Karpas-422 (cell line): ENCODE data around the gene AK1. TPM values are rescaled to one million over a fixed set of nuclear protein-coding genes. Genes with fewer than 3 reads are reported as not detected.
"Not testable (repeated sequence)": the region's sequence is repeated elsewhere in the genome, so short reads cannot be mapped to it uniquely, and the experiment has no call there.

ENCODE experiments used
- DNase-seq: peaks from one replicate; pipeline ENCODE4 v3.0.0-alpha.2; 2015
- H2AFZ ChIP-seq: fragments of 200-600 bp; sonication (generic); 2 replicates; pipeline ENCODE4 v1.6.1; 2014; ENCODE audit warnings: antibody characterized with exemption, low read length, mixed read lengths
- H3K27ac ChIP-seq: fragments of 200-600 bp; sonication (generic); 2 replicates; pipeline ENCODE4 v1.5.1; 2014; ENCODE audit warnings: mild to moderate bottlenecking, low read length, moderate library complexity
- H3K27me3 ChIP-seq: fragments of 200-600 bp; sonication (generic); 2 replicates; pipeline ENCODE4 v1.6.1; 2014; ENCODE audit warnings: low read length, mixed read lengths
- H3K36me3 ChIP-seq: fragments of 200-600 bp; sonication (generic); 2 replicates; pipeline ENCODE4 v1.6.1; 2014; ENCODE audit warnings: low read length, mixed read lengths; ENCODE audit not compliant: insufficient read depth
- H3K4me1 ChIP-seq: fragments of 200-600 bp; sonication (generic); 2 replicates; pipeline ENCODE4 v1.6.1; 2014; ENCODE audit warnings: mild to moderate bottlenecking, low read length, mixed read lengths
- H3K4me2 ChIP-seq: fragments of 200-600 bp; sonication (generic); 2 replicates; pipeline ENCODE4 v1.6.1; 2014; ENCODE audit warnings: low read length, low read depth, mild to moderate bottlenecking; ENCODE audit not compliant: poor library complexity, severe bottlenecking
- H3K4me3 ChIP-seq: fragments of 200-600 bp; sonication (generic); 2 replicates; pipeline ENCODE4 v1.5.1; 2014; ENCODE audit warnings: mild to moderate bottlenecking, antibody characterized with exemption, low read length, mixed read lengths
- H3K79me2 ChIP-seq: fragments of 200-600 bp; sonication (generic); 2 replicates; pipeline ENCODE4 v1.6.1; 2014; ENCODE audit warnings: mild to moderate bottlenecking, low read length, mixed read lengths
- H3K9ac ChIP-seq: fragments of 200-600 bp; sonication (generic); 2 replicates; pipeline ENCODE4 v1.6.0; 2014; ENCODE audit warnings: low read length
- H3K9me2 ChIP-seq: fragments of 200-600 bp; sonication (generic), shearing (Covaris generic); replicated peaks from 2 replicates; pipeline ENCODE4 v1.6.0; 2014; ENCODE audit warnings: mild to moderate bottlenecking, low read length, moderate library complexity; ENCODE audit not compliant: insufficient read depth
- H3K9me3 ChIP-seq: fragments of 300-700, 200-600 bp; sonication (generic); 2 replicates; pipeline ENCODE4 v1.6.1; 2014; ENCODE audit warnings: low read length, mixed read lengths
- H4K20me1 ChIP-seq: fragments of 200-600 bp; sonication (generic); 2 replicates; pipeline ENCODE4 v1.6.1; 2014; ENCODE audit warnings: mild to moderate bottlenecking, antibody characterized with exemption, low read length, low read depth; ENCODE audit not compliant: insufficient read depth
- total RNA-seq: library from RNA; depleted of rRNA; stranded (reverse); fragments of >200 nt; shearing (Covaris generic); gene quantifications from 2 replicates; pipeline ENCODE4 v1.2.3, GENCODE V29; 2014; ENCODE audit warnings: low replicate concordance

The AK1 gene
- total RNA-seq, 1 experiment from 2014 or later = 1.0 TPM

DNA sequence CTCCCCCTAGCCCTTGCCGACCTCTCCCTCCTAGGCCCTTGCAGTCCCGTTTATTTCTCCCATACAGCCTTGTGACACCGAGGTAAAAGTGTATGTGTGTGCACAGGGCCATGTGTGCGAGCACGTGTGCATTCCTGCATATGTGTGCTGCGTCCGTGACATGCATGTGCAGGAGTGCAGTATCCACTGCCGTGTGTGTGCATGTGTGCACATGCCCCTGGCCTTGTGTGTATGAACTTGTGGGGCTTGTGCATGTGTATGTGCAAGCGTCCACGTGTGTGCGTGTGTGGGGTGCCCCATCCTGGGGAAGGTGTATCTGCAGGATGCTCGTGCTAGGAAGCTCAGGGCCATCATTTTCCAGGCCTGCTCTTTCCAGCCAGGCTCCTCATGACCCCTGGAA, 6.6 kb downstream of the AK1 start:
- H3K9me3 ChIP-seq = no peaks in the 10 kb centered on the region
- H3K79me2 ChIP-seq = no peaks in the 10 kb centered on the region
- H4K20me1 ChIP-seq = no peaks in the 10 kb centered on the region
- no peaks in the 10 kb centered on the region for H3K36me3 ChIP-seq
- no peak overlapping the region for H3K27ac ChIP-seq
- H3K9ac ChIP-seq = no peak overlapping the region
- no peaks in the 10 kb centered on the region for H3K4me1 ChIP-seq
- DNase-seq = no peak
- no peak overlapping the region for H2AFZ ChIP-seq
- no peaks in the 10 kb centered on the region for H3K27me3 ChIP-seq
- H3K4me2 ChIP-seq = no peak overlapping the region
- no peaks in the 10 kb centered on the region for H3K9me2 ChIP-seq
- H3K4me3 ChIP-seq = no peak overlapping the region

DNA sequence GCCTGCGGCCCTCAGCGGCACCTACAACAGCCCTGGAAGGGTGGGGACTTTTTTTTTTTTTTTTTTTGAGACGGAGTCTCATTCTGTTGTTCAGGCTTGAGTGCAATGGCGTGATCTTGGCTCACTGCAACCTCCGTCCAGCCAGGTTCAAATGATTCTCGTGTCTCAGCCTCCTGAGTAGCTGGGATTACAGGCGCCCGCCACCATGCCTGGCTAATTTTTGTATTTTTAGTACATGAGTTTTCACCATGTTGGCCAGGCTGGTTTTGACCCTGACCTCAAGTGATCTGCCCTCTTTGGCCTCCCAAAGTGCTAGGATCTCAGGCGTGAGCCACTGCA, 7.4 kb downstream of the AK1 start:
- not testable (repeated sequence) for H3K36me3 ChIP-seq, H4K20me1 ChIP-seq, H3K9ac ChIP-seq, H2AFZ ChIP-seq, H3K27ac ChIP-seq, H3K4me1 ChIP-seq, DNase-seq, H3K9me2 ChIP-seq, H3K27me3 ChIP-seq, H3K79me2 ChIP-seq, H3K9me3 ChIP-seq, H3K4me3 ChIP-seq, H3K4me2 ChIP-seq

DNA sequence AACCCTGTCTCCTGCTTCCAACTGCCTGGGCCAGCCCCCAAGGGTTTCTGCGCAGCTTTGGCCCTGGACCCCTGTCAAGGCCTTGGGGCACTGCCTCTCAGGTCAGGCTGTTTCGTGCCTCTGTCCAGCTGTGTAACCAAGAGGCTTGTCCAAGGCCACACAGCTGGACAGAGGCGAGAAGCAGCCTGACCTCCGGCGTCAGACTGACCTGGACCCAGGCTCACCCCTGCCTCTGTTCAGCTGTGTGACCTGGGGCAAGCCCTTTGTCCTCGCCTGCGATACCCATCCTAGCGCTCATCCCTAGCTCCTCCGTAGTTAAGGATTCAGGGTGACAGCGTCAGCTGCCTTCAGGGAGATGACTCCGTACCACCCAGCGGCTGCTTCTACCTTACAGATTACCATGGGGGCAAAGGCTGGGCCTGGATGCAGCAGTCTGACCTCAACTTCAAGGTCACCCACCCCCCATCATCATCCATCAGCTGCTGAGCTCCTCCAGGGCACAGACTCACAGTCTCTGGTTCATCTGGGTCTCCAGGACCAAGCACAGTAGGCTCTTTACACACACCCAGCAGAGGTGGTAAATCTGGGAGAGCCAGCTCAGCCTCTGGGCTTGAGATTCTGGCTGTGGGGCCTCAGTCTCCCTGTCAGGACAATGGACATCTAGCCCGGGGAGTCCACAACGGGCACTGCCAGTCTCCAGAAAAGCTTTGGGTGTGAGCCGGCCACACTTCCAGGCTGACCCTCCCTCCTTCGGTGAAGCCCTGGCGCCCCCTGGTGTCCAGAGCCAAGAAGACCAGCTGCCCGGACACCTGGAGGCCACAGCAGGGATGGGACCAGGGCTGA, 7.9 kb downstream of the AK1 start:
- Histone ChIP-seq H2AFZ (no peak overlapping the region), H3K79me2 (no peaks in the 10 kb centered on the region), H3K27me3 (no peaks in the 10 kb centered on the region), H3K9ac (no peak overlapping the region), H4K20me1 (no peaks in the 10 kb centered on the region), H3K9me2 (no peaks in the 10 kb centered on the region), H3K9me3 (no peaks in the 10 kb centered on the region), H3K4me2 (no peak overlapping the region), H3K27ac (no peak overlapping the region), H3K4me1 (no peaks in the 10 kb centered on the region), H3K36me3 (no peaks in the 10 kb centered on the region), H3K4me3 (no peak overlapping the region)
- peak; percentile 92 for DNase-seq

DNA sequence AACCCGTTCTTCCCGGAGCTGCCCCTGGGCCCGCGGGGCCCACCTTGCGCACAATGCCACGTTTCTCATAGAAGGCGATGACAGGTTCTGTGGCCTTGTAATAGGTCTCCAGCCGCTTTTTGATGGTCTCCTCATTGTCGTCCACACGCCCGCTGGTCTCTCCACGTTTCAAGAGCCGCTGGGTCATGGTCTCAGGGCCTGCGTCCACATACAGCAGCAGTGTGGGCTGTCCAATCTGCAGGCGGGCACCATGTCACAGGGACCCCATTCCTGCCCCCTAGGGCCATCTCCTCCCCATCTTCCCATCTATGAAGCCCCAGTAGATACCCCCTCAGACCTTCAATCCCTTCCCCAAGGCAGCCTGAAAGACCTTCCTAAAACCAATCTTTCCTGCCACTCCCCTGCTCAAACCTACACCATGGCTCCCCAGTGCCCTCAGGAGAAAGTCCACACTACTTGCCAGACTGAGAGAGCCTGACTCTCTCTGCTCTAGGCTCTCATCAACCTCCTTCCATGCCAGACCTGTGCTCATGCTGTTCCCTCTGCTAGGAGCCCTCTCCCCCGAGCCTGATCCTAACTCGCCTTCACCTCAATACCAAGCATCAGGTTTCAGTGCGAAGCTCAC, 9.1 kb downstream of the AK1 start:
- DNase-seq = no peak
- no peak overlapping the region for H3K27ac ChIP-seq
- no peaks in the 10 kb centered on the region for H3K4me1 ChIP-seq
- no peak overlapping the region for H3K4me3 ChIP-seq
- H3K79me2 ChIP-seq = no peaks in the 10 kb centered on the region
- no peak overlapping the region for H3K4me2 ChIP-seq
- H3K9me3 ChIP-seq = no peaks in the 10 kb centered on the region
- no peak overlapping the region for H2AFZ ChIP-seq
- H3K9ac ChIP-seq = no peak overlapping the region
- no peaks in the 10 kb centered on the region for H3K36me3 ChIP-seq
- no peaks in the 10 kb centered on the region for H4K20me1 ChIP-seq
- H3K9me2 ChIP-seq = no peaks in the 10 kb centered on the region
- no peaks in the 10 kb centered on the region for H3K27me3 ChIP-seq

DNA sequence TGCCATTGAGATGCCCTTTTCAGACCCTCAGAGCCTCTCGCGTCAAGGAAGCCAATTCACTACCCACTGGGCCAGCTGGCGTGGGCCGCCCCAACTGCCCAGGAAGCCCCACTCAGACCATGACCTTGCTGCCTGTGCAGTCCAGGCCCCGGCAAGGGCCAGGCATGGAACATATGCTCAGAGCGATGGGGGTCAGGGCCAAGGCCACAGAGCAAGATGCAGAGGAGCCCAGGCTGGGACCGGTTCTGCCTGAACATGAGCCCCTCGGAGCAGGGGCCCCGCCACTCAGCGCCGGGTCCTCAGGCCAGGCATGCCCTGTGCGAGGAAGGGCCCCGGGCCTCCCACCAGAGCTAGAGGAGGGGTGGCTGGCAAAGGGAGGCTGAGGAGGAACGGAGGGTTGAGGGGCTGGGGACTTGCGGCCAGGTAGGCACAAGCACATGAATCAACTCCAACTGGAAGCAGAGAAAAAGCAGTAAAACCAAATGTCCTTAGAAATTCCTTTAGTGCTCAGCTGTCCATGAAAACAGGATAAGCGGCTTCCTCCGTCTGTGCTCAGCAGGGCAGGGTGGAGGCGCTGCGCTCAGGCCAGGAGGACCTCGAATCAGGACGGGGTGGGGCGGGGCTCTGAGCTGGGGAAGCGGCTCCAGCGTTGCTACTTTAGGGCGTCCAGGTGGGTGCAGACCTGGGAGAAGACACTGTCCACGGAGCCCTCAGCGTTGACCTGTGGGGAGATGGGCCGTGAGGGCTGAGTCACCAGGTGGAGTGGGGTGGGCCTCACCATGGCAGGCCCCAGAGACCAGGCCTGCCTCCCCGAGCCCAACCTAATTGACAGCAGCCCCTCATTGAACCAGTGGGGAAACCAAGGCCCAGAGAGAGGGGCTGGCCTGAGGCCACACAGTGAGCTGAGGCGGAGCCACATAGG, 9.9 kb downstream of the AK1 start:
- no peaks in the 10 kb centered on the region for H4K20me1 ChIP-seq
- H3K4me3 ChIP-seq = no peak overlapping the region
- no peak overlapping the region for H3K9ac ChIP-seq
- no peaks in the 10 kb centered on the region for H3K36me3 ChIP-seq
- no peaks in the 10 kb centered on the region for H3K4me1 ChIP-seq
- H3K27ac ChIP-seq = no peak overlapping the region
- H3K4me2 ChIP-seq = no peak overlapping the region
- H2AFZ ChIP-seq = no peak overlapping the region
- no peak for DNase-seq
- no peaks in the 10 kb centered on the region for H3K79me2 ChIP-seq
- H3K27me3 ChIP-seq = no peaks in the 10 kb centered on the region
- H3K9me2 ChIP-seq = no peaks in the 10 kb centered on the region
- no peaks in the 10 kb centered on the region for H3K9me3 ChIP-seq

DNA sequence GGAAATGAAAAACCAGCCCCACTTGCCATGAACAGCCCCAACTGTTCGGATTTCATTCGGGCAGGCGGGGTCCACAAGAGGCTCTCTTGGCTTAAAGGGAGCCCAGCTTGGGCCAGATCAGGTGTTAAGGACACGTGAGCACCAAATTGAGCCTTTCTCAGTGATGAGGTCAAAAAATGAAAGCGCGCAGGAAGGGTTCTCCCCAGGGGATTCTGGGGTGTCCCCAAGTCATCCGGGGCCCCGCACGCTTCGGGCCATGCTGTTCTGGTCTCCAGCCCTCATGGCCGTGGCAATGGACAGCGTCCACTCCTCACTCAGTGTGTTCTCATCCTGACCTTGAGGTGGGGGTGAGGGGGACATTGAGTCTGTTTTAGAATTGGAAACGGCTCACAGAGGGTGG, 10.9 kb downstream of the AK1 start:
- Histone ChIP-seq H3K9me3 (no peaks in the 10 kb centered on the region), H2AFZ (no peak overlapping the region), H3K9ac (no peak overlapping the region), H3K27me3 (no peaks in the 10 kb centered on the region), H3K36me3 (no peaks in the 10 kb centered on the region), H3K4me2 (no peak overlapping the region), H3K4me1 (no peaks in the 10 kb centered on the region), H3K9me2 (no peaks in the 10 kb centered on the region), H3K79me2 (no peaks in the 10 kb centered on the region), H4K20me1 (no peaks in the 10 kb centered on the region), H3K27ac (no peak overlapping the region), H3K4me3 (no peak overlapping the region)
- no peak for DNase-seq

DNA sequence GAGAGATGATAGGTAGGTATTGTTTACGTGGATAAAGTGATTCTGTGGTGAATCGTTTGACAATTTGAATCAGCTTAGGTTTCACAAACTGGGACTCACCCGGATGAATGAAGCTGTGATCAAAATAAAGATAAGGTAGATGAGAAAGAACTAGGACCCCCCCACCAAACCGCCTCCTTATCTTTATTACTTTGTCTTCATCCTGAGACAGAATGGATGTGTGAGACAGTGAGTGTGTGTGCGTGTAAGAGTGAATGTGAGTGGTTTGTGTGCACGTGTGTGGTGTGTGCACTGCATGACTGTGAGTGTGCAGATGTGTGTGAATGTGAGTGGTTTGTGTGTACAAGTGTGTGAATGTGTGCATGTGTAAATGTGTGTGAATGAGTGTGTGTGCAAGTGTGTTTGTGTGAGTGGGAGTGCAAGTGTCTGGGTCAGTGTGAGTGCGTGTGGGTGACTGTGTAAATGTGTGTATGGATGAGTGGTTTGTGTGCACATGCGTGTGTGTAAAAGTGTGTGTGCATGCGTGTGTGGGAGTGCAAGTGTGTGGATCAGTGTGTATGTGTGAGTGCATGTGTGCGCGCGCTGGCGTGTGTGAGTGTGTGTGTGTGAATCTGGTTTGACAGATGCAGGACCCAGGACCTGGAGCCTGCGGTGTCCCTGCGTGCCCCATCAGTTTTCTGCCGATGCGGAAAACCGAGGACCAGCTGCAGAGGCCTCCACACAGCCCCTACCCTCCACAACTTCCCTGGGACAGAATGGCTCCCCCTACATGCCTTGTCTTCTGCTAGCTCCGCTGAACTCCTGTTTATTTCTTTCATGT, 11.6 kb downstream of the AK1 start:
- no peak overlapping the region for H3K27ac ChIP-seq
- no peaks in the 10 kb centered on the region for H3K9me3 ChIP-seq
- H2AFZ ChIP-seq = no peak overlapping the region
- H3K36me3 ChIP-seq = no peaks in the 10 kb centered on the region
- H3K9me2 ChIP-seq = no peaks in the 10 kb centered on the region
- no peaks in the 10 kb centered on the region for H3K4me1 ChIP-seq
- H4K20me1 ChIP-seq = no peaks in the 10 kb centered on the region
- H3K4me2 ChIP-seq = no peak overlapping the region
- no peak overlapping the region for H3K4me3 ChIP-seq
- no peaks in the 10 kb centered on the region for H3K27me3 ChIP-seq
- no peaks in the 10 kb centered on the region for H3K79me2 ChIP-seq
- H3K9ac ChIP-seq = no peak overlapping the region
- no peak for DNase-seq
